ENCODE measurements around the gene LPIN1. TPM values are rescaled to one million over a fixed set of nuclear protein-coding genes. Genes with fewer than 3 reads are reported as not detected.

Gene LPIN1
- total RNA-seq, 1 donor from 2014 or later, result 38.3 TPM

DNA sequence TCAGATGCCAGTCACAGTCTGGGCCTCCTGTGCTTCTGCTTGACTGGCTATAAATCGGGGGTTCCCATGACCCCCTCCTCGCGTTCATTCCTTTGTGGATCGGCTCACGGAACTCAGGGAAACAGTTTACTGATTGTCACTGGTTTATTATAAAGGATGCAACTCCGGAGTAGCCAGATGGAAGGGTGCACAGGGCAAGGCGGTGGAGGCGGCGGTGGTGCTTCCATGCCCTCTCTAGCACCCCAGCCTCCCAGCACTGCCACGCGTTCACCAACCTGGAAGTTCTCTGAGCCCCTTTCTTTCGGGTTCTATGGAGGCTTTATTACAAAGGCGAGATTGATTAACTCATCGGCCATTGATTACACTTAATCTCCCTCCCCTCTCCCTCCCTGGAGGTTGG is 15.6 kb downstream of the LPIN1 start:
- no peak for DNase-seq

DNA sequence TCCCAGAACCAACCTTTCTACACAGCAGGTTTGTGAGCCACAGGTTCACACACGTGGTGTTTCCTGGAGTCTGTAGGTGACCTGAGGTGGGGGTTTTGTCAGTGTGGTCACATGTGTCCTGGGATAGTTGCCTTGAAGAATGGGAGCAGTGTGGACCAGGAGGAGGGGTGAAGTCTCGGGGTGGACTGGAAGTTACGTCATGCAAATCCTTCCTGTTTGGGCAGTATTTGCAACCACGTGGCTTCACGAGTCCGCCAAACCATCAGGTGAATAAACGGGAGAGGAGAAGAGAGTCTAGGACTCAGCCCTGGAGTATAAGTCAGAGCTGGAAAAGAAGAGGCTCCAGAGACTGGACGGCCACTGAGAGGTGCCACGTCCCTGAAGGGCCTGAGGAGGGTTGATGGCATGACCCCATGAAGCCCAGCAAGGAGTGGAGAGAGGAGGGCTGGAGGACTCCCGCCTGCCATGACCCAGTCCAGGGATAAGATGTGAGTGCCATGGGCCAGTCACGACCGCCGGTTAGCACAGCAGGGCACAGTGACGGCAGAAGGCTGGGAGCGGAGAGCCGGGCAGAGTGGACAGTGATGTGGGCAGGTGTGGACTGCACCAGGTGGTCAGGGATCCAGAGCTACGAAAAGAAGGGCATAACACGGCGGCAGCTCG is 16.5 kb downstream of the LPIN1 start:
- DNase-seq, result no peak

DNA sequence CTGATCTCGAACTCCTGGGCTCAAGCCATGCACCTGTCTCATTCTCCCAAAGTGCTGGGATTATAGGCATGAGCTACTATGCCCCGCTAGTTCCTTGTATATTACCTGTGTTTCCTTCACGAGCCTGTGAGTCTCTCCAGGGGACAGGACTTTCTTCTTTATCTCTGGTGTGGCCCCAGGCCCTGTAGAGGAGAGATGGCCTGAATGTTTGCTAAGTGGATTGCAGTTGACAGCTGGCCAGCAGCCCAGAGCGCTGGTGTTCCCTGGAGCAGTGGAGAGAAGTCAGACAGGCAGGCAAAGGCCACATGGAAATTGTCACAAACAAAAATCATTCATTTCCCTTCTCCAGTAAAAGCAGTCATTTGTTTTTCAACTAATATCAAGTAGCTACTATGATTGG is 17.9 kb downstream of the LPIN1 start:
- DNase-seq, result no peak

DNA sequence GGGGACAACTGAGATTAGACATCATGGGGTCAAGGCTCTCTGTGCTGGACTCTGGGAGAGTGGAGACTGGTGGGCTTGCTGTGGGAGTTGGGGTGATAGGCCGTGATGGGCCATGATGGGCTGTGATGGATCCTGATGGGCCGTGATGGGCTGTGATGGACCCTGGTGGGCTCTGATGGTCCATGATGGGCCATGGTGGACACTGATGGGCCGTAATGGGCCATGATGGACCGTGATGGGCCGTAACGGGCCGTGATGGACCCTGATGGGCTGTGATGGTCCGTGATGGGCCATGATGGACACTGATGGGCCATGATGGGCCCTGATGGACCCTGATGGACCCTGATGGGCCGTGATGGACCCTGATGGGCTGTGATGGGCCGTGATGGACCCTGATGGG is 18.5 kb downstream of the LPIN1 start:
- no peak for DNase-seq

DNA sequence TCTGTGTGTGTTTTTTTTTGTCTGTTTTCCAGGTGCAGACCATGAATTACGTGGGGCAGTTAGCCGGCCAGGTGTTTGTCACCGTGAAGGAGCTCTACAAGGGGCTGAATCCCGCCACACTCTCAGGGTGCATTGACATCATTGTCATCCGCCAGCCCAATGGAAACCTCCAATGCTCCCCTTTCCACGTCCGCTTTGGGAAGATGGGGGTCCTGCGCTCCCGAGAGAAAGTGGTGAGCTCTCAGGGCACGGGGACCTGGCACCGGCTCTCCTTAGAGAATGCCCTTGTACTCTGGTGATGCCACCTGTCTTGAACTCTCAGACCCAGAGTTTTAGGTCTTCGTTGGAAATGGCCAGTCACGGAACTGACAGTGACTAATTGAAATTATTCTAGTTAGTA is 19.1 kb downstream of the LPIN1 start:
- no peak for DNase-seq

DNA sequence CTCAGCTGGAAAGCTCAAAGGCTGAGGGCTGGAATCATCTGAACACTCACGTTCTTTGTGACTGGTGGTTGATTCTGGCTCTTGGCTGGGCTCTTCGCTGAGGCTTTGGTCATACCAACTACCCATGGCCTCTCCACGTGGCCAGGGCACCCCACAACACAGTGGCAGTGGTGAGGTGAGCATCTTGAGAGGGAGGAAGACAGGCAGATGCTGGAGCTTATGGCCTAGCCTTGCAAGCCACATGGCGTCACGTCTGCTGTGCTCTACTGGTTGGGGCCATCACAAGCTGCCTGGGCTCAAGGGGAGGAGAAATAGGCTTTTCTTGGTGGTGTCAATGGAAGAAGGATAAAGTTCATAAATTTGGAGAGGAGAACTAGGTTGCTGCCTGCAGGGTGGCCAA is 19.6 kb downstream of the LPIN1 start:
- no peak for DNase-seq

DNA sequence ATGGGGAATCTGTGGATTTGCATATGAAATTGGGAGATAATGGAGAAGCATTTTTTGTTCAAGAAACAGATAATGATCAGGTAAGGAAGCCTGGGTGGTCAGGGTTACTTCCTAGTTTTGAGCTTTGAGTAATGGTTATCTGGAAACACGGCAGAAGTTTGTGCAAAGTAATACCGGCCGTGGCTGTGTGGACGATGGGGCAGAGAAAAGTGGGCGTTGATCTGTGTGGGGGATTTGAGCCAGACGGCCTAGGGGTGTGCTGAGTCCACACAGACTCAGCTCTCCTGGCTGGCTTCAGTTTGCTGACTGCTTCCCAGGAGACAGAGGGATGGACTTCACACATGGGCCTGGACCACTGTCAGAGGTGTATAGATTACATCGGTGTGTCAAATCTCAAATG is 21.3 kb downstream of the LPIN1 start:
- no peak for DNase-seq

DNA sequence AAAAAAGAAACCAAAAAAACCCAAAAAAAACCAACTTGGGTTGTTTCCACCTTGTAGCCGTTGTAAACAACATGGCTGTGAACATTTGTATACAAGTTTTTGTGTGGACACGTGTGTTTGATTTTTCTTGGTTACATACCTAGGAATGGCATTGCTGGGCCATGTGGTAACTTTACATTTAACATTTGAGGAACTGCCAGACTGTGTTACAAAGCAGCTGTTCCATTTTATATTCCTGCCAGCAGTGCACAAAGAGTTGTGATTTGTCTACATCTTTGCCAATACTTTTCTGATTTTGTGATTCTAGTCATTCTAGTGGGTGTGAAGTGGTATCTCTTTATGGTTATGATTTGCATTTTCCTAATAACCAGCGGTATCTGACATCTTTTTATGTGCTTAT is 22.5 kb downstream of the LPIN1 start:
- peak; percentile 38 for DNase-seq

DNA sequence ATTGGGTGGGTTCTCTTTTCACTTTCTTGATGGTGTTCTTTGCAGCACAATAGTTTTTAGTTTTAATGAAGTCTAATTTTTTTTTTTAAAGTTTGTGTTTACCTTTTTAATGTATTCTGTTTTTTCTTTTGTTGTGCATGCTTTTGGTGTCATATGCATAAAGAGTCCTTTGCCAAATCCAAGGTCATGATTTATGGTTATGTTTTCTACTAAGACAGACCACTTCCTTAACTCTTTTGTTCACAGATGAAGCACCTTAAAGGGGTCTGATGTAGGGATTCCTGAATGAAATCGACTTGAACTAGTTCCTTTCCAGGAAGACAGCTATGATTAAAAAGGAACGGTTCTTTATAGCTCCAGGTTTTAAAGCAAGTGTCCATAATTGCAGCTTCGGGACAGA is 23.1 kb downstream of the LPIN1 start:
- no peak for DNase-seq

DNA sequence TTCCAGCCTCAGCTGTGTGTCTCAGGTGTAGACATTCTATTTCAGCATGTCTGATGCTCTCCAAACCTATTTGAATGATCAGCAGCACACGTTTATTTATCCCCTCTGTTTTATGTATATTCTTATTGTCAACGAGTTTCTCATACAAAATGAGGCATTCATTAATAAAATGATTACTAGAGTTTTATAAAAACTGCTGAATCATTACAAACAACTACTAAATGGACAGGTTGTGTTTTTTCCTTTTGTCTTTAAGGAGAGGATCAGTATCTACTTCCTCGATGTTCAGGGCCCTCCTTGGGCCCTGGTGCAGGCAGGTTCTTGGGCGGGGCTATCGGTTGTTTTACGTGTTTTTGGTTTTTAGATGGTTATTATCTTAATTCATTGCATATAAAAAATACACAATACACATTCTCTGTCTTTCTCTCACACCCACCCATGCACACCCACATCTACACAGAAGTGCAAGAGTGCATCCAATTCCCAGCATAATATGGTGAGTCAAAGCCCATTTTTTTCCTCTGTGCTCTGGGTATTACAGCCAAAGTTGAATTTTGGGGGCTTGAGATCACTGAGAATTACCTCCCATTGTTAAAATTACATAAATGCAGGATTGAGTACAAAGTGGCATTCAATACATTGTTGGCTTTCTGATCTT is 24.2 kb downstream of the LPIN1 start:
- DNase-seq, result no peak

DNA sequence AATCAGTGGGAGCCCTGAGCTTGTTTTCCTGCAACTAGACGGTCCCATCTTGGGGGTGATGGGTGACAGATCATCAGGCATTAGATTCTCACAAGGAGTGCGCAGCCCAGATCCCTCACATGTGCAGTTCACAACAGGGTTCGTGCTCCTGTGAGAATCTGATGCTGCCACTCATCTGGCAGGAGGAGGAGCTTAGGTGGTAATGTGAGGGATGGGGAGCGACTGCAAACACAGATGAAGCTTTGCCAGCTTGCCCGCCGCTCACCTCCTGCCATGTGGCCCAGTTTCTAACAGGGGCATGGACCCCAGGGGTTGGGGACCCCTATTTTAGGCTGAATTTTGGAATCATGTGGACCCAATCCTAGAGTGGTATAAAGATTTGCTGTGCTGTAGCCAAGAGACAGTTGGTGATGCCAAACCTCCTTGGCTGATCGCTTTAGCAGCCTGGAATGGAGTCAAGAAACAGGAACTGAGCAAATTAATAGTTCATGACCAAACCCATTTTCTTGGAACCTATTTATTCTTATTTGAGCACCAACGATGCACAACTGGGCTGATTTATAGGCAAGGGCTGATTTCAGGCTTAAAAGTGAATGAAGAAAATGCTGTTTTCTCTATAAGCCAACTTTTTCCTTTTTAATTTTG is 25.7 kb downstream of the LPIN1 start:
- no peak for DNase-seq

DNA sequence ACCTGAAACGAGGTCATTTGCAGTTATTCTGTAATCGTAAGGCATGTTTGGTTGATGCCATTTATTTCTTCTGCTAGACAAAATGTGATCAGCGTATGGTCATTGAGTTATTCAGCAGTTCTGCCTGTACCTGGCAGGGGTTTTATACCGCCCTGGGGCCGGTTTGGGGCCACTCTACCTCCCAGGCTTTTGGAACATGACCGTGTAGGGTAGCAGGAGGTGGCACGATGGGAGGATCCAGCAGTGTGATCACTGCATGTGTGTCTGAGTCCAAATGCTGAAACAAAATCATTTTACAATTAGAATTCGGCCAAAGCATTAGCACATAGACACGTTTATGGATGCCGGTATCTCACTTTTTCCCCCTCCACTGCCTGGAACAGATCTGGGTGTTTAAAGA is 26.7 kb downstream of the LPIN1 start:
- DNase-seq, result no peak

DNA sequence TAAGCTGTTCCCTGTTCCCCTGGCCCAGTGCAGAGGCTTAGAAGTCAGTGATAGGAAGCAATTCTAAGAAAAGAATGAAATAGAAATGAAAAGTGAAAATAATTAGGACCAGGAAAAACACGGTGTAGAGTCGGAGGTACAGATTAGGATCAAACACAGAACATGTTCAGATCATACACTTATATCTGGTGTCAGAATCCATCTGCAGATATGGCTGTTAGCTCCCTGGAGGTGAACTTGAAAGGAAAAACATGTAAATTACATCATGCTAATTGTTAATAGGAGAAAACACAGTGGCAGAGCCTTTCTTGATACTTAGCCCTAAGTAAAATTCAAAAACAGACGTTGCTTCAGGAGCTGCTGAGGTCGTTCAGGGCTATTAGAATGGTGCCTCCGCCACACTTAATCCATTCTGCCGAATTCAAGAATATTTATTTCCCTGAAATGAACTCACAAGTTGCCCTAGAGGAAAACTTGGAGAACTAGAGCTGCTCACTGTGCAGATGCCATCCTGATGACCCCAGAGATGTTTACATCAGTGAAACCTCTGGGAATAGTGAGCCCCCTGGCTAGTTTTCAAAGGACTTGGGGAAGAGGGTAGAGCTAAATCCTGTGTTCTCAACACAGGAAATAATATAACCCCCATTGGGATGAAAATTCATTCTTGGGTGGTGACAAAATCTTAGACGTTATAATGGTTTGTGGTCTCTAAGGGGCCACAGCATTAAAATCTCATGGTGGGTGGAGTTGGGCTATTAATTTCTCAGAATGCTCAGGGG is 27.5 kb downstream of the LPIN1 start:
- DNase-seq, result no peak

DNA sequence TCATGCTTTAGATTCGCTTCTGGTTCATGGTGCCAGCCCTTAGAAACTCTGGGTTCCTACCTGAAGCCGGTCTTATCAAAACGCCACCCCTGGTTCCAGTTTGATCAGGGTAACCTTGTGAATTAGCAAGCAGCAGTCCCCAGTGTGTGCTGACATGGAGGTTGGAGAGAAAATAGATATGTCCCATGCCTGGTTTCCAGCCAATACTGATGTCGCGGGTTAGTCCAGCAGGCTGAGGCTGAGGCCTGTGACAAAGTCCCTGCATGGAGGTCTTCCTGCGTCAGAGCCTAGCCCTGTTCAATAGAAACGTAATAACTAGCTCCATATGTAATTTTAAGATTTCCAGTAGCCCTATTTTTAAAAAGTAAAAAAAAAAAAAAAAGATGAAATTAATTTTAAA is 28.2 kb downstream of the LPIN1 start:
- no peak for DNase-seq

DNA sequence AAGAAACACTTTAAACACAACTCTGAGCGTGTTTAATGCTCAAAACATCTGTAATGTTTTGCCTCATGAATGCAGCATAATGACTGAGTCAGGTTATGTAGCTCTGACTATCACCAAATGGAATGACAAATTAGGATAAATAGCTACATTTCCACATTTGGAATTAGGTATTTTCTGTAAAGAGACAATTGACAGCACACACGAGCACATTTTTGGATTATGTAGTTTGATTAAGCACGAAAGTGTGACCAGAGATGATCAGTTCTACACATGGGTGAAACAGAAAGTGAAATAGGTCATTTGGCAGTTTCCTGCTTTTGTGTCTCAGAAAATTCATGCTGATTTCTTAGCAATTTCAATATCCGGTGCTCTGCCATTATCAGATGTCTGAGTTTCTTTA is 29.0 kb downstream of the LPIN1 start:
- no peak for DNase-seq

DNA sequence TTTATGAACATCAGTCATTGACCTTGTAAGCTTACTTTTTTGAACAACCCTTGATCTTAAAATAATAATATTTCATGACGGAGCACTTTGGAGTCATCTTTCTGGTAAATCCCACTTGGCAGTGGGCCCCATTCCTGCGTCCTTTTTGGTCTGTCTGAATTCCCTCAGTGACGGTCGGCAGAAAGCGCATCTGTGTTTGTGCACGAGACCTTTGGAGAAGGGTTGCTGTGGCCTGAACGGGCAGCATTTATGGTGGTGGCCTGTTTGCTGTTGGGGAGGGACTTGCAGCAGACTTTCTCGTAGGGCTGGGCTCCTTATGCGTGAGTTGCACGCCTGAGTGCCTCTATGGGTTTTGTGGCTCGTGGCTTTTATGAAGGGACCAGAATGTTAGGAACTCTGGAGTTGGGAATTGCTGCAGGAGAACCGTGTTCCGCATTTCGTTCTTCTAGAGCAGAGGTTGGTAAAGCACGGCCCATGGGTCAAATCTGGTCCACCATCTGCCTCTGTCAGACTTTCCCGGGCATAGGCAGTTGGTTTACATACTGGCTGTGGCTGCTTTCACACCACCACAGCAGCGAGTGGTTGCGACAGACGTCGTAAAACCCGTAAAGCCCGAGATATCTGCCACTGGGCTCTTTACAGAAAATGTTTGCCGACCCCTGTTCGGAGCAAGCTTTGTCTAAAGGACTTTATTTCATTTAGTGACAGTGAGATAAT is 30.8 kb downstream of the LPIN1 start:
- DNase-seq, result no peak

DNA sequence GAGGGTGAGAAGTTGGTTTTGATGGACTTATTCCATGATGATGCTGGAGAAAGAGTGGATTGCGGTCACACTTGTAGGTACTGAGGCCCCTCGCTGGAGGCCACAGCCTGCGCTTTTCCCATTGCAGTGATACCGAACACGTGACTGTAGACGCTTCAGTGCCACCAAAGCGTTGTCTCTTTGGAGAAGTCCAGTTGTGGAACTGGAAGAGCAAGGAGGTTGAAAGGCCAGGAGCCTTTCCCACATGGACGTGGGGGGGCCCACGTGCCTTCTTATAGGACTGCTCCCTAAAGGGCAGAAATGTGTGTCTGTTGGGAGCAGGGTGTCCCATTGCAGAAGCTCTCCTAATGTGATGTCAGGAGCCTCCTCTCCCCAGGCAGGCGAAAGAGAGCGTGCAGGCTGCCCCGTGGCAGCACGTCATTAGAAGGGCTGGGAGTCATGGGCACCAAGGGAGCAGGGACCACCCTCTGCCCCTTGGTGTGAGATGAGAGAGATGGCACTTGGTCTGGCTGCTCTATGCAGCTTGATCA is 31.5 kb downstream of the LPIN1 start:
- DNase-seq, result no peak

DNA sequence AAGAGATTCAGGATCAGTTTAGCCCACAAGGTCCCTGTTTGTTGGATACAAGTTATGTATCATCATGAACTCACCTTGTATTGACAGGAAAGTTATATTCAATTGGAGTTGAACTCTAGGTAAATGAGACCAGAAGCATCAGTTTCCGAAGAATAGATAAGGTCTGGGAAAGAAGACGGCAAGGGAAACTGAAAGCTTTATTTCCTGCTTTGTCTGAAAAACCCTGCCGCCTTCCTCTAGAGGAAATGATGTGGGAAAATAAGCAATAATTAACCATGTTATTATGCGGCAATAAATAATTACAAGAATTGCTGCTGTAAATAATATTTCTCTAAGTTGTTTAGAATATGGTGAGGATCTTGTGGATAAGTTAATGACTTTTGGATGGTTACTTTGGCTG is 32.0 kb downstream of the LPIN1 start:
- DNase-seq, result no peak

DNA sequence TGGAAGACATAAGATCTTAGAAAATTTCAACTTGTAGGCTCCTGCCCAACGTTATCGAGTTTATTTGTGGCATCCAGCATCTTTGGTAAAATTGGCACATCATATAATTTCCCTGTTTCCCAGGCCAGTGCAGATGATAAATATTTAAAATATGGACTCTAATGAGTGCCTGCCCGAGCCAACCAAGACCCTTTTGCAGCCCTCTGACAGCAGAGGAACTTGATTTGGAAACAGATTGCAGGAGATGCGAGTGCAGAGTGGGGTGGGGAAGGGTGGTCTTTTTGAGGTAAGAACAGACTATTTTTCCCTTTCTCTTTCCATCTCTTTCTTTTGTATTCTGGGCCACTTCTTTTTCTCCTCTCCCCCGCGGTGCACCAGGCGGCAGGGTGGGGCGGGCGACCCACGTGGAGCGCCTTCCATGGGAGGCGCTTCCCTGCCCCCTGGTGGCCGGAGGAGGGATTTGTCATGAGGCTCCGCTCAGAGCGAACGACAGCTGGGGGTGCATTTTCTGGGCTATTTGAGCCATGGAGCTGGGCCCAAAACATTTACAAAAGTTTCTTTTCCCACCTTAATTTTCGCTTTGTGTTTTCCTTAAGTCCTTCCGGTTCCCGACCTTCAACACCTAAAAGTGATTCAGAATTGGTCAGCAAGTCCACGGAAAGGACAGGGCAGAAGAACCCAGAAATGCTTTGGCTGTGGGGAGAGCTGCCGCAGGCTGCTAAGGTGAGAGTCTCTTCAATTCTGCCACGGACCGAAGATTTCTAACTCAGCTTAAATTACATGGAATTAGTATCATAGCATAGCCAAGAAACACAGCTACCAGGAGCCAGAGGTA is 32.7 kb downstream of the LPIN1 start:
- DNase-seq, result peak; percentile 36

DNA sequence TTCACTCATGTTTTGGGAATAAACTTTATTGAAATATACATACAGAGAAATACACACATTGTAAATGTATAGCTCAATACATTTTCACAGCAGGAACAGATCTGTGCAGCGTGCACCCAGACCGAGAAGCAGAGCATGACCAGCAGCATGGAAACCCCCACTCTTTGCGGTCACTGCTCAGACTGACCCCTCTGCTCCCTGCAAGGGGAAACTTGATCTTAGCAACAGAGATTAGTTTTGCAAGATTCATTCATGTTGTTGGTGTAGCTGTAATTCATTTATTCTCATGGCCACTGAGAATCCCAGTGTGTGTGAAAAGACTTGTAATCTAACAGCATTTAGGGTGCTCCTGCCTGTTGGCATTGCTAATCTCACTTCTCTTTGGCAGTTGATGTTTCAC is 35.2 kb downstream of the LPIN1 start:
- no peak for DNase-seq

DNA sequence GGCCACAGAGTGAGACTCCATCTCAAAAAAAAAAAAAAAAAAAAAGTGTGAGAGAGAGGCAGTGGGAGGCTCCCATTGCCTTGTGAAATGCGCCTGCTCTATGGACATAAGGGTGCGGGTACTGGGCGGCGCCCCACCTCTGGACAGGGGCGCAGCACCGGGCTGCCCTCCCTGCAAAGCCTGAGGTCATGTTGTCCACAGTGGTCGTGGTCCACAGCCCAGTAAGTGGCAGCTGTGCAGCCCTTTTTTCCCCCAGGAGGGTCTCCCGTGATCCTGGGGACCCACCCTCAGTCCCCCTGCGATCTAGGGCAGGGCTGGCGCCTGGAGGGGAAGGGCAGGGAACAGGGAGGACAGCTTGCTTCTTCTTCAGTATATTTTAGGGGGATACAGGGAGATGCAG is 37.8 kb downstream of the LPIN1 start:
- no peak for DNase-seq

All from skin of body (tissue), 2 donors.